HepG2 (cell line): ENCODE measurements around the gene HNRNPC. TPM values are rescaled to one million over a fixed set of nuclear protein-coding genes. Genes with fewer than 3 reads are reported as not detected.

Source experiments
- ATAD3A ChIP-seq: sonication (generic); formaldehyde crosslinking; IDR thresholded peaks from 2 replicates; pipeline ENCODE4 v1.4.0; 2020; ENCODE audit warnings: missing genetic modification reagents
- BRCA1 ChIP-seq: sonication (generic); formaldehyde crosslinking; IDR thresholded peaks from 2 replicates; pipeline ENCODE4 v1.4.0; 2020; ENCODE audit warnings: missing genetic modification reagents
- KDM5A ChIP-seq: fragments of 200-600 bp; sonication (generic); IDR thresholded peaks from 2 replicates; pipeline ENCODE4 v1.7.0; 2018; ENCODE audit warnings: antibody characterized with exemption, mild to moderate bottlenecking, low read length, borderline replicate concordance
- KLF15 ChIP-seq: sonication (generic); formaldehyde crosslinking; IDR thresholded peaks from 2 replicates; pipeline ENCODE4 v1.8.1; 2023; ENCODE audit warnings: borderline replicate concordance, mild to moderate bottlenecking, inconsistent platforms, missing genetic modification reagents, mixed read lengths
- MTF1 ChIP-seq: sonication (generic); formaldehyde crosslinking; IDR thresholded peaks from 2 replicates; pipeline ENCODE4 v1.5.0; 2020; ENCODE audit warnings: missing genetic modification reagents
- NCOA1 ChIP-seq: sonication (generic); formaldehyde crosslinking; IDR thresholded peaks from 2 replicates; pipeline ENCODE4 v1.9.0; 2021; ENCODE audit warnings: missing genetic modification reagents
- RARG ChIP-seq: sonication (generic); formaldehyde crosslinking; IDR thresholded peaks from 2 replicates; pipeline ENCODE4 v1.4.0; 2020; ENCODE audit warnings: low read depth, mild to moderate bottlenecking, missing genetic modification reagents
- RBM22 ChIP-seq: fragments of 200-400 bp; formaldehyde crosslinking; optimal IDR thresholded peaks from 2 replicates; pipeline ENCODE3; 2017; ENCODE audit warnings: mild to moderate bottlenecking, low read length, moderate library complexity
- RNF2 ChIP-seq: fragments of 450-650 bp; conservative IDR thresholded peaks from 2 replicates; pipeline ENCODE4 v1.6.1; 2016; ENCODE audit warnings: low read depth
- SALL1 ChIP-seq: sonication (generic); formaldehyde crosslinking; IDR thresholded peaks from 2 replicates; pipeline ENCODE4 v1.8.0; 2022; ENCODE audit warnings: mild to moderate bottlenecking, missing genetic modification reagents
- SYNCRIP ChIP-seq: fragments of 200-400 bp; formaldehyde crosslinking; IDR thresholded peaks from 2 replicates; pipeline ENCODE4 v1.6.1; 2018; ENCODE audit warnings: mild to moderate bottlenecking, low read depth, low read length; ENCODE audit not compliant: insufficient read depth
- TBX3 ChIP-seq: fragments of 450-650 bp; IDR thresholded peaks from 2 replicates; pipeline ENCODE4 v1.6.1; 2017; ENCODE audit warnings: antibody characterized with exemption, mild to moderate bottlenecking, inconsistent platforms, borderline replicate concordance
- TEAD2 ChIP-seq: sonication (generic); formaldehyde crosslinking; IDR thresholded peaks from 2 replicates; pipeline ENCODE4 v1.9.0; 2021; ENCODE audit warnings: missing genetic modification reagents
- YEATS4 ChIP-seq: sonication (generic); formaldehyde crosslinking; IDR thresholded peaks from 2 replicates; pipeline ENCODE4 v1.4.0; 2020; ENCODE audit warnings: missing genetic modification reagents, borderline replicate concordance
- ZFAT ChIP-seq: sonication (generic); formaldehyde crosslinking; conservative IDR thresholded peaks from 2 replicates; pipeline ENCODE4 v1.8.1; 2023; ENCODE audit warnings: missing genetic modification reagents, inconsistent platforms
- ZNF101 ChIP-seq: sonication (generic); formaldehyde crosslinking; IDR thresholded peaks from 2 replicates; pipeline ENCODE4 v1.4.0; 2020; ENCODE audit warnings: mild to moderate bottlenecking, low read depth, missing genetic modification reagents, borderline replicate concordance
- ZNF256 ChIP-seq: sonication (generic); formaldehyde crosslinking; conservative IDR thresholded peaks from 2 replicates; pipeline ENCODE4 v1.4.0; 2020; ENCODE audit warnings: missing genetic modification reagents
- ZNF557 ChIP-seq: sonication (generic); formaldehyde crosslinking; IDR thresholded peaks from 2 replicates; pipeline ENCODE4 v1.4.0; 2020; ENCODE audit warnings: missing genetic modification reagents
- ZNF709 ChIP-seq: sonication (generic); formaldehyde crosslinking; IDR thresholded peaks from 2 replicates; pipeline ENCODE4 v1.5.0; 2020; ENCODE audit warnings: mild to moderate bottlenecking, missing genetic modification reagents
- ZNF737 ChIP-seq: sonication (generic); formaldehyde crosslinking; IDR thresholded peaks from 2 replicates; pipeline ENCODE4 v1.5.0; 2020; ENCODE audit warnings: missing genetic modification reagents, mild to moderate bottlenecking, borderline replicate concordance
- polyA plus RNA-seq, 8 experiments: library from polyadenylated mRNA; depleted of rRNA in 3 of 8; stranded (reverse) in 7 of 8; unstranded in 1 of 8; fragments of >200 nt; fragmentation: Illumina TruSeq in 4 of 8; extraction: Trizol in 4 of 8; gene quantifications; 2 replicates each; pipeline versions ENCODE4 v1.2.1 to v1.2.3, GENCODE V29; 2011 to 2016; ENCODE audit warnings: low read depth in 4 of 8, missing spikeins in 1 of 8, mixed read lengths in 1 of 8; ENCODE audit not compliant: insufficient read depth in 1 of 8
- total RNA-seq, 5 experiments: library from RNA; depleted of rRNA; stranded (reverse); fragments of >200 nt; fragmentation: Illumina TruSeq; extraction: Trizol; gene quantifications; 2 replicates each; pipeline ENCODE4 v1.2.3, GENCODE V29; 2016; ENCODE audit warnings: low read depth in 1 of 5
- TF ChIP-seq, protein P1 (sequence below): sonication (generic); formaldehyde crosslinking; IDR thresholded peaks from 2 replicates; pipeline ENCODE4 v1.8.0; 2022; ENCODE audit warnings: missing genetic modification reagents, mild to moderate bottlenecking, moderate library complexity, borderline replicate concordance
- TF ChIP-seq, protein P2 (sequence below): sonication (generic); formaldehyde crosslinking; IDR thresholded peaks from 2 replicates; pipeline ENCODE4 v1.5.1; 2020; ENCODE audit warnings: missing genetic modification reagents, mild to moderate bottlenecking, borderline replicate concordance
- TF ChIP-seq, protein P3 (sequence below): sonication (generic); formaldehyde crosslinking; IDR thresholded peaks from 2 replicates; pipeline ENCODE4 v1.8.1; 2023; ENCODE audit warnings: mild to moderate bottlenecking, missing genetic modification reagents
- TF ChIP-seq, protein P4 (sequence below): sonication (generic); formaldehyde crosslinking; IDR thresholded peaks from 2 replicates; pipeline ENCODE4 v1.8.0; 2022; ENCODE audit warnings: mild to moderate bottlenecking, missing genetic modification reagents, moderate library complexity

Gene HNRNPC
- total and polyA plus RNA-seq, 2 of the 13 experiments (the other 11 are each of a cell fraction or from before 2014, with no cell fraction given), result 628 to 1,099 TPM

DNA sequence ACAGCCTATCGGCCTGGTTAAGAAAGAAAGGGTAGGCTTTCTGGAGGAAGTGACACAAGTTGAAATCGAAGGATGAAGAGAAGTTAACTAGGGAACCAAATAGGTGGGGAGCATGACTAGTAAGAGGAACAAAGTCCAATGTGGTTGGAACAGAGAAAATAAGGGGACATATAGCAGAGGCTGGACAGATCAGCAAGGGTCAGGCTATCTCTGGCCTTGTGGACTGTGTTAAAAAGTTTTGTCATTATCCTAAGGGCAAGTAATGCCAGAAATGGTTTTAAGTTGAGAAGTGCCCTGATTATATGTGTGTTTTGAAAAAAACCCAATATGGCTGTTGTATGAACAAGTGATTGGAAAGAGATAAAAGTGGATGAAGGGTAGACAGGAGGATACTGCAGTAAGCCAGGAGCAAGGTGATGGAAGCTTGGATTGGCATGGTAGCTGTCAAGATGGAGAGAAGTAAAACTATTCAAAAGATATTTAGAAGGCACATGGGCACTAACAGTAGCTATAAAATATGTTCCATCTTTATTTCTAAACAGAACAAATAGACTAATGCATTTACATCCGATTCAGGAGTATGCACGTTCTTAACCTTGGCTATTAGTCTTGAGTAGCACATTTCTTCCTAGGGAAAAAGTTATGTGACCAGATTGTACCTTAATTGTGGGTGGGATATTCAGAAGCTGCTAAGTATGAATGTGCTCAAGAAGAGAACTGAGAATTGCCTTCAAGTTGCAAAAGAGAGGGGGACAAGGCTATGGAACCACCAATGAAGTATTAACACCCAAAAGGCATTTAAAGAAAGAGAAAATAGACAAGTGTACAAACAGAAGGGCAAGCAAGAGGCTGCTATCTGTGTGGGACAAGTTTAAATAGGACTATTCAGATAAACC is 66.5 kb downstream of the HNRNPC start (continued):
- no peak for TF ChIP-seq ZFAT (CRISPR knock-in tag)
- TF ChIP-seq, protein P1, sequence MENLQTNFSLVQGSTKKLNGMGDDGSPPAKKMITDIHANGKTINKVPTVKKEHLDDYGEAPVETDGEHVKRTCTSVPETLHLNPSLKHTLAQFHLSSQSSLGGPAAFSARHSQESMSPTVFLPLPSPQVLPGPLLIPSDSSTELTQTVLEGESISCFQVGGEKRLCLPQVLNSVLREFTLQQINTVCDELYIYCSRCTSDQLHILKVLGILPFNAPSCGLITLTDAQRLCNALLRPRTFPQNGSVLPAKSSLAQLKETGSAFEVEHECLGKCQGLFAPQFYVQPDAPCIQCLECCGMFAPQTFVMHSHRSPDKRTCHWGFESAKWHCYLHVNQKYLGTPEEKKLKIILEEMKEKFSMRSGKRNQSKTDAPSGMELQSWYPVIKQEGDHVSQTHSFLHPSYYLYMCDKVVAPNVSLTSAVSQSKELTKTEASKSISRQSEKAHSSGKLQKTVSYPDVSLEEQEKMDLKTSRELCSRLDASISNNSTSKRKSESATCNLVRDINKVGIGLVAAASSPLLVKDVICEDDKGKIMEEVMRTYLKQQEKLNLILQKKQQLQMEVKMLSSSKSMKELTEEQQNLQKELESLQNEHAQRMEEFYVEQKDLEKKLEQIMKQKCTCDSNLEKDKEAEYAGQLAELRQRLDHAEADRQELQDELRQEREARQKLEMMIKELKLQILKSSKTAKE (CRISPR knock-in tag), result no peak
- TF ChIP-seq RARG (CRISPR knock-in tag), result no peak
- no peak for TF ChIP-seq RNF2
- no peak for TF ChIP-seq ZNF557 (CRISPR knock-in tag)
- no peak for TF ChIP-seq BRCA1 (CRISPR knock-in tag)
- TF ChIP-seq KDM5A, result no peak
- TF ChIP-seq YEATS4, result no peak
- peak; percentile 90 for TF ChIP-seq RBM22
- TF ChIP-seq ZNF101 (CRISPR knock-in tag), result no peak
- no peak for TF ChIP-seq ZNF737 (CRISPR knock-in tag)
- TF ChIP-seq ATAD3A, result no peak
- no peak for TF ChIP-seq SYNCRIP
- no peak for TF ChIP-seq ZNF256
- no peak for TF ChIP-seq KLF15 (CRISPR knock-in tag)
- peak; percentile 39; the same call in 1 of the 2 replicates for TF ChIP-seq MTF1 (CRISPR knock-in tag)
- TF ChIP-seq TBX3, result no peak
- TF ChIP-seq, protein P2, sequence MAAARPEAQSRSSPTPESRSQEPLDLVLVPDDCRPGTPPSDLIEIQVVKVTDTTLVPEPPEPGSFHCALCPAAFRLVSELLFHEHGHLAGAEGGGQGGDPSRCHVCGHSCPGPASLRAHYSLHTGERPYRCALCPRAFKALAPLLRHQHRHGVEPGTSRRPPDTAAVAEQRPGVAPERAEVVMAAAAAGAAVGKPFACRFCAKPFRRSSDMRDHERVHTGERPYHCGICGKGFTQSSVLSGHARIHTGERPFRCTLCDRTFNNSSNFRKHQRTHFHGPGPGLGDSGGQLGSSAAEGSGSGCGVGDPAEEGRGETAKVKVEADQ (CRISPR knock-in tag), result 0 out of 2 replicates have a peak, but pooled peaks have one; percentile 63
- no peak for TF ChIP-seq ZNF709
- TF ChIP-seq NCOA1 (CRISPR knock-in tag), result no peak
- TF ChIP-seq, protein P3, sequence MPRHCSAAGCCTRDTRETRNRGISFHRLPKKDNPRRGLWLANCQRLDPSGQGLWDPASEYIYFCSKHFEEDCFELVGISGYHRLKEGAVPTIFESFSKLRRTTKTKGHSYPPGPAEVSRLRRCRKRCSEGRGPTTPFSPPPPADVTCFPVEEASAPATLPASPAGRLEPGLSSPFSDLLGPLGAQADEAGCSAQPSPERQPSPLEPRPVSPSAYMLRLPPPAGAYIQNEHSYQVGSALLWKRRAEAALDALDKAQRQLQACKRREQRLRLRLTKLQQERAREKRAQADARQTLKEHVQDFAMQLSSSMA (CRISPR knock-in tag), result no peak
- no peak for TF ChIP-seq TEAD2
- TF ChIP-seq, protein P4, sequence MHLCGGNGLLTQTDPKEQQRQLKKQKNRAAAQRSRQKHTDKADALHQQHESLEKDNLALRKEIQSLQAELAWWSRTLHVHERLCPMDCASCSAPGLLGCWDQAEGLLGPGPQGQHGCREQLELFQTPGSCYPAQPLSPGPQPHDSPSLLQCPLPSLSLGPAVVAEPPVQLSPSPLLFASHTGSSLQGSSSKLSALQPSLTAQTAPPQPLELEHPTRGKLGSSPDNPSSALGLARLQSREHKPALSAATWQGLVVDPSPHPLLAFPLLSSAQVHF (CRISPR knock-in tag), result no peak
- TF ChIP-seq SALL1 (CRISPR knock-in tag), result no peak
